Measurements from ENCODE around the gene KLHL29.

KLHL29 gene

DNA sequence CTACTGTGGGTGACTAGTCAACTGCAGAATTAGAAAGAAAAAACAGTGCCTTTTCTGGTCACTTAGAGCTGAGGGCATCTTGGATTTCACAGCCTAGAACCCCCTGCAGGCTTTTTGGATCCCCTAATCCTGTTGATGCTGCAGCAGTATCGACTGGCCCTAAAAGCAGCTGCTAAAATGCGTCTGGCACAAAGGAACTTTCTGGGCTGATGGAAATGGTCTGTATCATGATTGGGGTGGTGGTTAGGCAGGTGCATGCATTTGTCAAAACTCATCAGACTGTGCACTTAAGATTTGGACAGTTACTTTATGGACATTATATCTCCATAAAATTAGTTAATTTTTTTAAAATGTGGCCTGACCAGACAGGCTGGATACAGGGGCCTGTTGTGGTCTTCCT lies 149.8 kb downstream of the KLHL29 start:
- no peak for TF ChIP-seq FOXP2 (optimal IDR thresholded peaks at IDR 0.05; ENCODE audit: borderline replicate concordance, extremely low read depth, extremely low read length, insufficient read depth)
- TF ChIP-seq SIN3A (IDR thresholded peaks at IDR 0.05; ENCODE audit: borderline replicate concordance, insufficient read depth, low read length), result no peak
- no peak for TF ChIP-seq POLR2AphosphoS5 (IDR thresholded peaks at IDR 0.05; ENCODE audit: low read depth, low read length)
- no peak for TF ChIP-seq TAF1 (IDR thresholded peaks at IDR 0.05; ENCODE audit: borderline replicate concordance, insufficient read depth, low read length)
- TF ChIP-seq, protein P1, sequence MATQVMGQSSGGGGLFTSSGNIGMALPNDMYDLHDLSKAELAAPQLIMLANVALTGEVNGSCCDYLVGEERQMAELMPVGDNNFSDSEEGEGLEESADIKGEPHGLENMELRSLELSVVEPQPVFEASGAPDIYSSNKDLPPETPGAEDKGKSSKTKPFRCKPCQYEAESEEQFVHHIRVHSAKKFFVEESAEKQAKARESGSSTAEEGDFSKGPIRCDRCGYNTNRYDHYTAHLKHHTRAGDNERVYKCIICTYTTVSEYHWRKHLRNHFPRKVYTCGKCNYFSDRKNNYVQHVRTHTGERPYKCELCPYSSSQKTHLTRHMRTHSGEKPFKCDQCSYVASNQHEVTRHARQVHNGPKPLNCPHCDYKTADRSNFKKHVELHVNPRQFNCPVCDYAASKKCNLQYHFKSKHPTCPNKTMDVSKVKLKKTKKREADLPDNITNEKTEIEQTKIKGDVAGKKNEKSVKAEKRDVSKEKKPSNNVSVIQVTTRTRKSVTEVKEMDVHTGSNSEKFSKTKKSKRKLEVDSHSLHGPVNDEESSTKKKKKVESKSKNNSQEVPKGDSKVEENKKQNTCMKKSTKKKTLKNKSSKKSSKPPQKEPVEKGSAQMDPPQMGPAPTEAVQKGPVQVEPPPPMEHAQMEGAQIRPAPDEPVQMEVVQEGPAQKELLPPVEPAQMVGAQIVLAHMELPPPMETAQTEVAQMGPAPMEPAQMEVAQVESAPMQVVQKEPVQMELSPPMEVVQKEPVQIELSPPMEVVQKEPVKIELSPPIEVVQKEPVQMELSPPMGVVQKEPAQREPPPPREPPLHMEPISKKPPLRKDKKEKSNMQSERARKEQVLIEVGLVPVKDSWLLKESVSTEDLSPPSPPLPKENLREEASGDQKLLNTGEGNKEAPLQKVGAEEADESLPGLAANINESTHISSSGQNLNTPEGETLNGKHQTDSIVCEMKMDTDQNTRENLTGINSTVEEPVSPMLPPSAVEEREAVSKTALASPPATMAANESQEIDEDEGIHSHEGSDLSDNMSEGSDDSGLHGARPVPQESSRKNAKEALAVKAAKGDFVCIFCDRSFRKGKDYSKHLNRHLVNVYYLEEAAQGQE (IDR thresholded peaks at IDR 0.05; ENCODE audit: insufficient read depth in 1 of 2, low read depth in 2 of 2, low read length in 2 of 2), result no peak

DNA sequence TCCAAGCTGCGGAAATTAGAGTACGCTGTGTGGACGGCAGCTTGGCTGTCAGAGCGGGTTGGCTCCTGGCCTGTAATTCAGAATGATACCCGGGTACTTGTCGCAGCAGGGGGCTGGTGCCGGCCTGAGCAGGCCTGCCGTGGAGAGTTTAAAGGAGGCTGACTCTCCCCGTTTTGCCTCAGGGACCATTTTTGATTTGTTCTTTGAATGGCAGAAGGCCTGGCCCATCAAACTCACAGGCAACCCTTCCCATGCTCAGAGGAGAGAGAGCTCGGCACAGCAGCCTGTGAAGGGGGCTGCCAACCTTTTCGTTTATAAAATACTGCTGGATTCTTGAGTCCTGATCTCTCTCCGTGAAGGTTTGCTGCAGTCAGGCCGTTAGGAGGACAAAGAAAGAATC lies 151.3 kb downstream of the KLHL29 start:
- TF ChIP-seq, protein P1 (IDR thresholded peaks at IDR 0.05; ENCODE audit: insufficient read depth in 1 of 2, low read depth in 2 of 2, low read length in 2 of 2), result no peak
- no peak for TF ChIP-seq SIN3A (IDR thresholded peaks at IDR 0.05; ENCODE audit: borderline replicate concordance, insufficient read depth, low read length)
- no peak for TF ChIP-seq TAF1 (IDR thresholded peaks at IDR 0.05; ENCODE audit: borderline replicate concordance, insufficient read depth, low read length)
- no peak for TF ChIP-seq POLR2AphosphoS5 (IDR thresholded peaks at IDR 0.05; ENCODE audit: low read depth, low read length)
- TF ChIP-seq FOXP2 (optimal IDR thresholded peaks at IDR 0.05; ENCODE audit: borderline replicate concordance, extremely low read depth, extremely low read length, insufficient read depth), result no peak

DNA sequence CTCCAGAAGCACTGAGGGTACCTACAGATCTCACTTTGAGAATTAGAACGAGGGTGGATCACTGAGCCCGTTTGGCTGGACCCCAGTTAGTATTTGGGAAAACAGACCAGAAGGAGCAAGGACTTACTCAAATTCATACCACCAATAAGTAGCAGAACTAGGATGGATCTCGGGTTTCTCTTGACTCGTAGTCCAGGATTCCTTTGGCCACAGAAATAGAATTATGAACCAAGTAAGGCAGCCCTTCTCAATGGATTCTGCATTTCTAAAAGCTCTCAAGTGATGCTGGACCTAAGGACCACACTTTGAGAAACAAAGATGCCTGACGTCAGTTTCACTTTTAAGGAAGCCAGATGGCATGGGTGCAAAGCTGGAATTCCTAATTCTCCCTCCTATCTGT lies 153.0 kb downstream of the KLHL29 start:
- TF ChIP-seq POLR2AphosphoS5 (IDR thresholded peaks at IDR 0.05; ENCODE audit: low read depth, low read length) (no peak), SIN3A (IDR thresholded peaks at IDR 0.05; ENCODE audit: borderline replicate concordance, insufficient read depth, low read length) (no peak), FOXP2 (optimal IDR thresholded peaks at IDR 0.05; ENCODE audit: borderline replicate concordance, extremely low read depth, extremely low read length, insufficient read depth) (no peak)
- TF ChIP-seq, protein P1 (IDR thresholded peaks at IDR 0.05; ENCODE audit: insufficient read depth in 1 of 2, low read depth in 2 of 2, low read length in 2 of 2), result no peak

DNA sequence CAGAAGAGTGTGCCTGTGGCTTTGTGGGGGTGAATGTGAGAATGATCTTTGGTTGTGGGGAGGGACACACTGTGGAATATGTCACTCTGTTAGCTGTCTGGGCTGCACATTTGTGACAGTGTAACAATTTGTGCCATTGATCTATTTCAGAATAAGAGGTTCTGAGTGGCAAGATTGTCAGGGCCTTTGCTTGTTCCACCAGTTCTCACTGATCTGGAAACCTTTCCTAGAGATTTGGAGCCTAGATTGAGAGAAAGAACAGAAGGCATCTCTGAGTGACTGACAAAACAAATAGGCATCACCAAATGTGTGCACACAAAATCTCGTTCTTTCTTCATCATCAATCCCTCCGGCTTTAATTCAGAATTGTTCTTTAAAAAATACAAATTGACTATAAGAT lies 153.6 kb downstream of the KLHL29 start:
- no peak for TF ChIP-seq TAF1 (IDR thresholded peaks at IDR 0.05; ENCODE audit: borderline replicate concordance, insufficient read depth, low read length)
- TF ChIP-seq, protein P1 (IDR thresholded peaks at IDR 0.05; ENCODE audit: insufficient read depth in 1 of 2, low read depth in 2 of 2, low read length in 2 of 2), result no peak
- TF ChIP-seq FOXP2 (optimal IDR thresholded peaks at IDR 0.05; ENCODE audit: borderline replicate concordance, extremely low read depth, extremely low read length, insufficient read depth), result no peak
- no peak for TF ChIP-seq POLR2AphosphoS5 (IDR thresholded peaks at IDR 0.05; ENCODE audit: low read depth, low read length)
- no peak for TF ChIP-seq SIN3A (IDR thresholded peaks at IDR 0.05; ENCODE audit: borderline replicate concordance, insufficient read depth, low read length)

DNA sequence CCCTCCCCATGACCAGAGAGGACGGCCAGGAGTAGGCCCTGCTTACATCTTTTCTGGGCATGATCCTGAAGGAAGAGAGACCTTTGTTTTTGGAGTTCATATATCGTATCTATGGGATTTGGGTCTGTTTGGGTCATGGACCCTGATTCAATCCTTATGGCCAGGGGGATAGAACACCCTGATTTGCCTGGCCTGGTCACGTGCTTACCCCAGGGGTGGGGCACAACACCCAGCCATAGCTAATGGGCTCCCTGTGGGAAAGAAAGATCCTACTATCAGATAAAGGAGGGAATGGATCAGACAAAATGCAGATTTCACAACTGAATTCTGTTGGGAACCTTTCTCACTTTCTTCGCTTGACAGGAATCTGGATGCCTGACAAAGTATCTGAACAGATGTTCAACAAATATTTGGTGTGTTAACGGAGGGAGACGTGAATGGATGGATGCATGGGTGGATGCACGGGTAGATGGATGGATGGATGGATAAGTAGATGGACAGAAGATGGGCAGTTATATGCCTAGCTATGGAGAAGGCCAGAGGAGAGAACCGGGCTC lies 155.9 kb downstream of the KLHL29 start:
- no peak for TF ChIP-seq TAF1 (IDR thresholded peaks at IDR 0.05; ENCODE audit: borderline replicate concordance, insufficient read depth, low read length)
- TF ChIP-seq, protein P1 (IDR thresholded peaks at IDR 0.05; ENCODE audit: insufficient read depth in 1 of 2, low read depth in 2 of 2, low read length in 2 of 2), result no peak
- no peak for TF ChIP-seq FOXP2 (optimal IDR thresholded peaks at IDR 0.05; ENCODE audit: borderline replicate concordance, extremely low read depth, extremely low read length, insufficient read depth)
